D721Med (cell line): ENCODE measurements around the gene SMG9.
"Not testable (repeated sequence)": the region's sequence is repeated elsewhere in the genome, so short reads cannot be mapped to it uniquely, and the experiment has no call there.

Source experiments
- DNase-seq: peaks from one replicate; pipeline ENCODE4 v3.0.0; 2011; ENCODE audit warnings: low spot score; ENCODE audit not compliant: insufficient read length
- FAIRE-seq: peaks from 2 replicates; lab custom pipeline; 2011; peaks lifted over from hg19 to GRCh38; lab: Jason Lieb, UNC
- CTCF ChIP-seq: IDR thresholded peaks from 2 replicates; pipeline ENCODE4 v1.5.1; 2012; ENCODE audit warnings: mild to moderate bottlenecking, control low read depth; ENCODE audit not compliant: insufficient read depth; ENCODE audit errors: missing control alignments

SMG9 gene

GRCh38 chr19:43779820-43780219 is 25.1 kb upstream of the SMG9 start:
- FAIRE-seq (no peak), DNase-seq (no peak)
- TF ChIP-seq CTCF: no peak

GRCh38 chr19:43779147-43779819 is 24.5 kb upstream of the SMG9 start:
- DNase-seq (no peak), FAIRE-seq (no peak)
- TF ChIP-seq CTCF: no peak

- FAIRE-seq (no peak), DNase-seq (no peak)
- no peak for TF ChIP-seq CTCF
Measured at GRCh38 chr19:43778651-43779050, 23.9 kb upstream of the SMG9 start.

GRCh38 chr19:43777163-43777695 is 22.5 kb upstream of the SMG9 start:
- FAIRE-seq (no peak), DNase-seq (no peak)
- TF ChIP-seq CTCF: no peak

- DNase-seq (no peak), FAIRE-seq (no peak)
Measured at GRCh38 chr19:43776286-43776685, 21.5 kb upstream of the SMG9 start.

GRCh38 chr19:43775299-43775890 is 20.6 kb upstream of the SMG9 start:
- FAIRE-seq (no peak), DNase-seq (no peak)
- no peak for TF ChIP-seq CTCF

More at GRCh38 chr19:43776286-43776685, 21.5 kb upstream of the SMG9 start:
- no peak for TF ChIP-seq CTCF

- not testable (repeated sequence) for FAIRE-seq, DNase-seq
Measured at GRCh38 chr19:43774940-43775258, 20.1 kb upstream of the SMG9 start.
